Left lobe of liver (tissue), 2 donors: ENCODE results near the gene EMP3. TPM values are rescaled to one million over a fixed set of nuclear protein-coding genes. Genes with fewer than 3 reads are reported as not detected.

ENCODE experiments used
- ATAC-seq: fragments of 200-7000 bp; cut with Tn5 transposase; one replicate; pipeline ENCODE4 v1.9.1; 2020; ENCODE audit warnings: mild to moderate bottlenecking, moderate library complexity
- DNase-seq: peaks from one replicate; pipeline ENCODE4 v3.0.0-alpha.2; 2020; ENCODE audit warnings: low spot score
- total RNA-seq: library from RNA; stranded (reverse); gene quantifications from one replicate; pipeline ENCODE4 v1.2.1, GENCODE V29; 2021
- donor health status: DM: no; HTN: no; CAD: no; lungs with moderate emphysema.
- donor health status: DM: no; HTN: yes; CAD: no.

EMP3 gene
- total RNA-seq, 1 donor from 2014 or later = 6.7 TPM

- DNase-seq (no peak), ATAC-seq (no peak)
Measured at GRCh38 chr19:48342841-48343540, 17.6 kb downstream of the EMP3 start.

DNA sequence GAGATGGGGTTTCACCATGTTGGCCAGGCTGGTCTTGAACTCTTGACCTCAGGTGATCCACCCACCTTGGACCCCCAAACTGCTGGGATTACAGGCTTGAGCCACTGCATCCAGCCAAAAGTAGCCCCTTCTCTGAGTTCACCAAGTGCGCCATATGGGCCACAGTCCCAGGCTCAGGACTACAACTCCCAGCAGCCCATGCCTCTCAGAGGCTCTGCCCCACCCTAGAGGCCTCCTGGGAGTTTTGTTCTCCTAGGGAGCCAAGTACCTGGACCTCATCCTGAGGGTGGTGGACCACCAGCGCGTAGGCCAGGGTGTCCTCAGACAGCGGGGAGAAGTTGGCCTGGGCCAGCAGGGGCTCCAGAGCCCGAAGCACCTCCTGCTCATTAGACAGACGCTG is 19.5 kb downstream of the EMP3 start:
- ATAC-seq (no peak), DNase-seq (no peak)

DNA sequence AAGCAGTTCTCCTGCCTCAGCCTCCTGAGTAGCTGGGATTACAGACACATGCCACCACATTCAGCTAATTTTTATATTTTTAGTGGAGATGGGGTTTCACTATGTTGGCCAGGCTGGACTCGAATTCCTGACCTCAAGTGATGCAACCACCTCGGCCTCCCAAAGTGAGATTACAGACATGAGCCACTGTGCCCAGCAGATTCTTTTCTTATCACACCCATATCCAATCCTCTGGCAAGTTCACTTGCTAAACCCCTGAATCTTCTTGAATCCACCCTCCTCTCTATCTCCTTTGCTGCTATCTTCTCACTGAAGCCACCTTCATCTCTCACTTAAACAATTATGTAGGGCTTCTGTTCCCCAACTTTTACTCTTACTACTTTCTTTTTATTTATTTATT is 20.8 kb downstream of the EMP3 start:
- DNase-seq (no peak), ATAC-seq (no peak)

DNA sequence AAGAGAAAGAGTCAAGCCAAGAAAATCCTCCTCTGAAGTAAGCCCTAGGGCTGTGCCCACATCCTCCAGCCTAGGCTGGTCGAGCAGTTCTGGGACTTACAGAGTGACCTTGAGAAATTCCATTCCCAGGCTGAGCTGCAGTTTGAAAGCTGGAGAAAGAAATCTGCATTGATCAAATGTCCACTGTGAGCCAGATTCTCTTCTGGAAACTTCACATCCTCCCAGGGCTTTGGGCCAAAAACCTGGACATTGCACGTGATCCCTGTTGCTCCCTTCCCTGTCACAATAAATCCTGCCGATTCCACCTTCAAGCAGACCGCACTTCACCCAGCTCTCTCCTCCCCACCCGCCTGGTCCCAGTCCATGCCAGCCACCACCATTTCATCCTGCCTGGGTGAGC is 22.7 kb downstream of the EMP3 start:
- ATAC-seq = peak; percentile 71
- DNase-seq = no peak

GRCh38 chr19:48348737-48349136 is 23.4 kb downstream of the EMP3 start:
- ATAC-seq = no peak
- DNase-seq = no peak

- ATAC-seq = no peak
- no peak for DNase-seq
Measured at GRCh38 chr19:48350856-48351255, 25.5 kb downstream of the EMP3 start.

GRCh38 chr19:48351341-48351752 is 26.0 kb downstream of the EMP3 start:
- ATAC-seq (peak; percentile 87), DNase-seq (peak; percentile 67)

DNA sequence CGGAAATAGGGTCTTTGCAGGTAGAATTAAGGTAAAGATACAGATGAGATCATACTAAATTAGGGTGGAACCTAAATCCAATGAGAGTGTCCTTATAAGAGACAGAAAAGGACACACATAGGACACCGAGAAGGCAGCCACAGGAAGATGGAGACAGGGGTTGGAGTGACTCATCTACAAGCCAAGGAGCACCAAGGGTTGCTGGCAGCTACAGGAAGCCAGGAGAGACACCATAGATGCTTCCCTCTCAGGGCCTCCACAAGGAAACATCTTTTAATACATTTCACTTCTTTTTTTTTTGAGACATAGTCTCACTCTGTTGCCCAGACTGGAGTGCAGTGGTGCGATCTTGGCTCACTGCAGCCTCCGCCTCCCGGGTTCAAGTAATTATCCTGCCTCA is 28.3 kb downstream of the EMP3 start:
- DNase-seq = no peak
- ATAC-seq = no peak

DNA sequence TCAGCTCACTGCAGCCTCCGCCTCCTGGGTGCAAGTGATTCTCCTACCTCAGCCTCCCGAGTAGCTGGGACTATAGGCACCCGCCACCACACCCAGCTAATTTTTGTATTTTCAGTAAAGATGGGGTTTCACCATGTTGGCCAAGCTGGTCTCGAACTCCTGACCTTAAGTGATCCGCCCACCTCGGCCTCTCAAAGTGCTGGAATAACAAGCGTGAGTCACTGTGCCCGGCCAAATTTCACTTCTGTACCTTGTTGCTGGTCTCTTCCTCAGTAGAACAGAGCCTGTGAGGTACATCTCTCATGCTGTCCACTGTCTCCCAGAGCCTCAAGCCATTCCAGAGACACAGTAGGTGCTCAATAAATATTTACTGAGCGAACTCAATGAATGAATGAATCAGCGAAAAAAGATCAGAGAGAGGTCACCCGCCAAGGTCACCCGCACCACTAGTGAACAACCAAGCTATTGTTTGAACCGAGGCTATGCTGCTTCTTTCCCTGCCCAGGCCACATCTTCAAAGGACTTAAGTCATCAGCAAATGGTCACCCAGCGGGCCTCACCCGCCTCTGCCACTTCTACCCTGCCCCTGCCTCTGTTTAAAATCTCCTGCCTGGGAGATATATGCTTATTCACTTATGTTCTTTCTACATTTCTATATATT is 29.1 kb downstream of the EMP3 start:
- ATAC-seq (no peak), DNase-seq (no peak)

GRCh38 chr19:48355365-48355954 is 30.1 kb downstream of the EMP3 start:
- ATAC-seq = no peak
- no peak for DNase-seq

- ATAC-seq (no peak), DNase-seq (no peak)
Measured at GRCh38 chr19:48359123-48359522, 33.8 kb downstream of the EMP3 start.

- no peak for DNase-seq
- no peak for ATAC-seq
Measured at GRCh38 chr19:48361912-48362311, 36.6 kb downstream of the EMP3 start.

DNA sequence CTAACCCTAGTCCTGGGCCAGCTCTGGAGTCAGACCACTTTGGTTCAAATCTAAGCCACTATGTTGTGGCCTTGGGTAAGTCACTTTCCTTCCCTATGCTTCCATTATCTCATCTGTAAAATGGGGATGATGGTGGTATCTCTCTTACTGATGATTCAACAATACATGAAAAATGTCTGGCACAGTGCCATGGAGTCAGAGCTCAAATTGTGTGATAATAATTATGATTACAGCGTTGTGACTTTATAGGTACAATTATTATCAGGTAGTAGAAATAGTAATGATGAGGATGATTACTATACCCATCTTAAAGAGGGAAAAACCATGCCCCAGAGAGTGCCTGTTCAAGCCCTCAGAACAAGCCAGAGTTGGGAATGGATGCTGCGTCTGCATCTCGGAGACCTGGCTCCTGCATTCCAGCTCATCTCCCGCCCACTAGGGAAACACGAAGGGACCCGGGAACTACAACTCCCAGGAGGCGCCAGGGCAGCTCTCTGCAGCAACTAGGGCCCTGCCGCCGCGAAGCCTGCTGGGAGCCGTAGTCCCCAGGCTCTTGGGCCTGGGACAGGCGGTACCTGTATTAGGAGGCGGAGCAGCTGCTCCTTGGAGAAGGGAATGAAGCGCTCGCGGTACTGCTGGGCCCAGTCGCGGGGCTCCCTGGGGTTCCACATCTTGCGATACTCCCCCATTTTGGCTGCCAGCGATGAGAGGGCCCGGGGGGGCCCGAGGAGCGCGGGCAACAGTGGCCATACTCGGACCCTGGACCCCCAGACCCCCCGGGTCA is 37.6 kb downstream of the EMP3 start:
- DNase-seq = peak; percentile 97
- peak; percentile 89 for ATAC-seq

GRCh38 chr19:48363500-48363809 is 38.1 kb downstream of the EMP3 start:
- ATAC-seq (peak; percentile 49), DNase-seq (no peak)

DNA sequence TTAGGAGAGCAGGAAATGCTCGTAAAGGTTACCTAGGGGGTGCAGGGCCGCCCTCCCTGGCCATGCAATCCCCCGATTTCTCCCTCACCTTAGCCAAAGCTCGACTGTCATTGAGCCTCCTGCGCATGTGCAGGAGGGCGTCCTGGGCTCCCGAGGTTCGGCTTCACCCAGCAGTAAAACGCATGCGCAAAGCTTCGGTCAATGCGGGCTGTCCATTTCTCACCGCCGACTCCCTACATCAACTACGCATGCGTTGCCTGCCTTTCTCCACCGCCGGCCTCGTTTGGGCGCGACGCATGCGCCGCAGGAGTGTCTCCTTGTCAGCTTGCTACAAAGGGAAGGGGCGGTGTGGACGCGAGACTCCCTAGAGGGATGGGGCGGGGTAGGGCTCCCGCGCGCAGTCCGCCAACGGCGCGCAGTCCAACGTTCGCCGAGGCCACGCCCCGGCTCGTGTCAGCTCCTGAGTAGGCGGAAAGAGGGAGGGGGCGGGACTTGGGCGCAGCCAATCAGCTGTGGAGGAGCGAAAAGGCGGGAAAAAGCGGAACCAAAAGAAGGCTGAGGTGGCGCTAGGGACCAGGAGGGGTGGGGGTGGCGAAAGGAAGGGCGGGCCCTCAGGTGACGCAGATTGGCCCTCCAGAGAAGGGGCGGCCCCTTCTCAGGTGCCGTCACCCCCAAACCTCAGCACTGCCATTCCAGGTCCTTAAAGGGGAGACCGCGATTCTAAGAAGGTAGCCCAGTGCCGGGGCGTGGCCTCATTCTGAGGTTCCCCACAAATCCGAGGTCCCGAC is 38.7 kb downstream of the EMP3 start, which contains the start of the genes SYNGR4 and TMEM143:
Gene SYNGR4 (plus strand): TSS at position 558 of the 788 bp plus-strand sequence. CDS start 1,476 bp downstream, outside the sequence.
Gene TMEM143 (minus strand): TSS at position 131 of the 788 bp plus-strand sequence. CDS start 20 bp downstream, at position 111.
- ATAC-seq (peak; percentile 85), DNase-seq (peak; percentile 99)

GRCh38 chr19:48364598-48365348 is 39.4 kb downstream of the EMP3 start:
- ATAC-seq (no peak), DNase-seq (peak; percentile 51)

- ATAC-seq (no peak), DNase-seq (no peak)
Measured at GRCh38 chr19:48365602-48366001, 40.2 kb downstream of the EMP3 start.

- ATAC-seq (no peak), DNase-seq (peak; percentile 69)
Measured at GRCh38 chr19:48367855-48368254, 42.5 kb downstream of the EMP3 start.

- DNase-seq (no peak), ATAC-seq (no peak)
Measured at GRCh38 chr19:48368936-48369335, 43.6 kb downstream of the EMP3 start.

GRCh38 chr19:48370955-48371354 is 45.6 kb downstream of the EMP3 start:
- DNase-seq = no peak
- no peak for ATAC-seq
